Astrocyte of the hippocampus (primary cell): ENCODE data around the gene APP.

ENCODE experiments used
- DNase-seq: peaks from one replicate; pipeline ENCODE4 v3.0.0; 2011; ENCODE audit warnings: low read depth, low spot score

The APP gene

GRCh38 chr21:25980710-25981109 lies 189.9 kb downstream of the APP start:
- no peak for DNase-seq

GRCh38 chr21:25979845-25980616 lies 190.5 kb downstream of the APP start:
- DNase-seq = peak; percentile 47

- no peak for DNase-seq
These were observed 193.4 kb downstream of the APP start for GRCh38 chr21:25977068-25977611.

- no peak for DNase-seq
These were observed 195.6 kb downstream of the APP start for GRCh38 chr21:25974964-25975363.

- DNase-seq = no peak
These were observed 200.2 kb downstream of the APP start for GRCh38 chr21:25970254-25970930.

GRCh38 chr21:25967901-25968438 lies 202.6 kb downstream of the APP start:
- no peak for DNase-seq

- DNase-seq = no peak
These were observed 203.2 kb downstream of the APP start for GRCh38 chr21:25967181-25967900.

- DNase-seq = no peak
These were observed 204.4 kb downstream of the APP start for GRCh38 chr21:25965951-25966707.

- DNase-seq = no peak
These were observed 205.6 kb downstream of the APP start for GRCh38 chr21:25964926-25965325.

- DNase-seq = no peak
These were observed 206.6 kb downstream of the APP start for GRCh38 chr21:25964015-25964414.

GRCh38 chr21:25963181-25963580 lies 207.4 kb downstream of the APP start:
- peak; percentile 74 for DNase-seq

GRCh38 chr21:25961042-25961441 lies 209.5 kb downstream of the APP start:
- DNase-seq = no peak

GRCh38 chr21:25960402-25960801 lies 210.2 kb downstream of the APP start:
- no peak for DNase-seq

- no peak for DNase-seq
These were observed 210.8 kb downstream of the APP start for GRCh38 chr21:25959799-25960198.

- no peak for DNase-seq
These were observed 213.4 kb downstream of the APP start for GRCh38 chr21:25956993-25957714.

GRCh38 chr21:25955646-25956045 lies 214.9 kb downstream of the APP start:
- no peak for DNase-seq

GRCh38 chr21:25953659-25954058 lies 216.9 kb downstream of the APP start:
- peak; percentile 14 for DNase-seq

GRCh38 chr21:25953196-25953595 lies 217.4 kb downstream of the APP start:
- DNase-seq = no peak

- DNase-seq = no peak
These were observed 218.3 kb downstream of the APP start for GRCh38 chr21:25952306-25952705.

- DNase-seq = no peak
These were observed 220.9 kb downstream of the APP start for GRCh38 chr21:25949701-25950100.
